GM18870 (cell line): ENCODE data around the gene BIRC7.

Experiments used
- ATAC-seq: cut with Tn5 transposase; IDR thresholded peaks from one replicate; pipeline ENCODE4 v1.9.1; 2021; ENCODE audit warnings: moderate library complexity; ENCODE audit not compliant: unreplicated experiment

The BIRC7 gene

GRCh38 chr20:63279931-63280330 lies 44.2 kb downstream of the BIRC7 start:
- ATAC-seq, result no peak

DNA sequence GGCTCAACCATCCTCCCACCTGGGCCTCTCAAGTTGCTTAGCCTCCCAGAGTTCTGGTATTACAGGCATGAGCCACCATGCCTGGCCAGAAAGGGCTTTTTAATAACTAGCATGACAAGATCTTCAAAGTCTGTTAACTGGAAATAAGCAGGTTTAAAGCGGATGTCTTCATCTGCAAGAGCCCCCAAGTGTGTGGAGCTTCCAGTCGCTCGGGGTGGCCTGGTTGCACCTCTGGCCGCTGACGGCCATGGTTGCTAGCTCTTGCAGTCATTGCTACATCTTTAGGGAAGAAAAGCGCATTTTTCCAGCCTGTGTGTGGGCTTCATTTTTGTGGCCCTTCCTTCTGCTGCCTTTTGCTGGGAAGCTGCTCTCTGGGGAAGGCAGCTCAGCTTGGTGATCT lies 44.7 kb downstream of the BIRC7 start:
- ATAC-seq, result no peak

DNA sequence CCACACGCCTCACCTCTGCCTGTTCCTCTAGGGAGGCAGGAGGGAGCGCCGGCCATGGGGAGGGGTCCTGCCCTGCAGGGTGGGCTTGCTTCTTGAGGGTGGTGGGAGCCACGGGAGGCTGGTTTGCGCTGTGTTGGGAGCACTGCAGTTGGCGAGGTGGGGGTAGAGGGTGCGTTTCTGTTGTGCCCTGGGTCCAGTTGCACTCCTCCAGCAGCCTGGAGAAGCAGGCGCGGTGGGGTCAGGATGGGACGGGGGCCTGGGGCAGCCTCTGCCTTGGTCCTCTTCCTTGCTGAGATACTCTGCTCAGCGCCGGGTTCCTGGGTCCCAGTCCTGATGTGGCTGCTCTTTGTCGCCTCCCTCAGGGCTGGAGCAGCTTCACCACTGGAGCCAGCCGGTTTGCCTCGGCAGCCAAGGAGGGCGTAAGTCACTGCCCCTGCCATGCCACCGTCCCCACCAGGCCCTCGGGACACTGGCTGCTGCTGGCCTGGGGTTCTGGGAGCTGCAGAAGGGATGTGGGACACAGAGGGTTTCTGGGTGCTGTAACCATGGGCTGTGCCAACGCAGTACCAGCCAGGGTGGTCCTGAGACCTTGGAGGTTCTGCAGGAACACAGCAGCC lies 45.3 kb downstream of the BIRC7 start:
- no peak for ATAC-seq

DNA sequence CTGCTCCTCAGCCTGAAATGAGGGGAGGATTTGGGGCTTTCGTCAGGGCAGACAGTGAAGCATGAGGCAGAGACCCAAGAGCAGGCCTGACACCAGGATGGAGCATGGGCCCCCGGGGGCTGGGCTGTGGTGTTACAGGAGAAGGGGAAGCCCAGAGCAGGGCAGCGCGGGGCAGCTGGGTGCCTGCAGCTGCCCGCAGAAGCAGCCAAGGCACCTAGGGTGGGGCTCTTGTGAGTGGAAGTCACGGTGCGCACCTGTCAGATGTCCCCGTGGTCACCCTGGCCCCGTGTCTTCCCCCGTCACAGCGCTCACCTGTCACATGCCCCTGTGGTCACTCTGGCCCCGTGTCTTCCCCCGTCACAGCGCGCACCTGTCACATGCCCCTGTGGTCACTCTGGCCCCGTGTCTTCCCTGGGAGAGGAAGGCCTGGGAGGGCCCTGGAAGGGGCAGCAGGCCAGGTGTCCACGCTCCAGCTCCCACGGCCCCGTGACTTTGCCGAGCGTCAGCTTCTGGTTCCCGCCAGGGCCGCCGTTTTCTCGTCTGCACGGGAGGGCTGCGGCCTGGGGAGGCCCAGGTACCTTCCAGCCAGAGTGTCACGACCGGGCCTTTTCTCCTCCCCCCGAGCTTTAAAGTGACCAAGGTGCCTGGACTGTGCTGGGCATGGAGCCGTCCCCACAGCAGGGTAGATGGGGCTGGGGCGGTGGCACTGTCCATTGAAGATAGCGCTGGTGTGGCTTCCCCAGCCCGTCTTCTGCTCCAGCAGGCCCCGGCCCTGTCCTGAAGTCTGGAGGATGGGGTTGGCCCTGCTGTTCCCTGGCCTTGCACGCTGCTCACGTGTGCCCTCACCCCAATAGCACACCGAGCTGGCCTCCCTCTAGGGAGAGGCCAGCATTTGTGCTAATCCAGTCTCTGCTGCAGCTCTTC lies 46.3 kb downstream of the BIRC7 start:
- ATAC-seq, result no peak

DNA sequence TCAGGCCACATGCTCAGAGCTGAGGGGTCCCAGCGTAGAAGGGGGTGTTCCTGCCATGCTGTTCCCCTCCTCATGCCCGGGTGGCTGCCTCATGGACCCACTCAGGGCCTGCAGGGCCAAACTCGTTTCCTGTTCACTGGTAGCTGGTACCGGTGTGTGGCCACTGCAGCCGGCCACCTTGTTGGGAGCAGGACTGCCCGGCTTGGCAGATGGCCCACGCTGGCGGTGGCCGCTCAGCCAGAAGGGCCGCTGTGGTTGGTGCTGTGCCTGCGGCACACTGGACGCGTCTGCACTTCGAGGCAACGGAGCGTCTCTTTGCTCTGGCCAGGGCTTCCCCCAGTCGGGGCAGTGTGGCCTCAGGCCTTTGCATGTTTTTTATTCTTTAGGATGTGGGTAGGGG lies 47.2 kb downstream of the BIRC7 start:
- no peak for ATAC-seq

- no peak for ATAC-seq
Observed at GRCh38 chr20:63283397-63284082, 47.8 kb downstream of the BIRC7 start.

DNA sequence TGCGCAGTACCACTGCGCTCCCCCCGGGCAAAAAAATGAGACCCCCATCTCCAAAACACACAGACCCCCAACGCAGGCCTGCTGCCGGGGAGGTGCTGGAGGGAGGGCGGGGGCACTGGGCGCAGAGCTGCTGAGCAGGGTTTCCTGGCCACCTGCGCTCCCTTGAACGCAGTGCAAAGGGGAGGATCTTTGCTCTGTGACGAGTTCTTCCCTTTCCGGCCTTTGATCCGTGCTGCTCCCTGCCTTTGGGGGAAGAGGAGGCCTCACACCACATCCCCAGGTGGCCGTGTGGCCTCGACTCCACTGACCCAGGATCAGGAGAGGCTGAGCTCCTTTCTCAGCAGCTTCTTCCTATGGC lies 48.4 kb downstream of the BIRC7 start:
- ATAC-seq, result no peak

DNA sequence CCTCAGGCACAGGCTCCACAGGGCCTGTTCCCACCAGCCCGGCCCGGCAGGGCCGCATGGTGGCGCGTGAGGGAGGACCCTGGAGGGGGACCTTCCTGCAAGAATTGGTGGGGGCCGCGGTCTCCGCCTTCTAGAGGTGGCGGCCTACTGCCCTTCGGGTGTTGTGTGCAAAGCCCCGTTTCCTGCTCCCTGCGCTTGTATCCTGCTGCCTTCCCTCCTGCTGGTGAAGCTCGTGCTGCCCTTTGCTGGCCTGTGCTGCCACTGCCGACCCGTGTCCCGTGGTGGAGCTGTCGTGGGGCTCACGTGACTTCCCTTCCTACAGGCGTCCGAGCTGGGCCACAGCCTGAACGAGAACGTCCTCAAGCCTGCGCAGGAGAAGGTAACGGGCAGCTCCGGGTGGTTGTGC lies 48.8 kb downstream of the BIRC7 start:
- ATAC-seq, result no peak

DNA sequence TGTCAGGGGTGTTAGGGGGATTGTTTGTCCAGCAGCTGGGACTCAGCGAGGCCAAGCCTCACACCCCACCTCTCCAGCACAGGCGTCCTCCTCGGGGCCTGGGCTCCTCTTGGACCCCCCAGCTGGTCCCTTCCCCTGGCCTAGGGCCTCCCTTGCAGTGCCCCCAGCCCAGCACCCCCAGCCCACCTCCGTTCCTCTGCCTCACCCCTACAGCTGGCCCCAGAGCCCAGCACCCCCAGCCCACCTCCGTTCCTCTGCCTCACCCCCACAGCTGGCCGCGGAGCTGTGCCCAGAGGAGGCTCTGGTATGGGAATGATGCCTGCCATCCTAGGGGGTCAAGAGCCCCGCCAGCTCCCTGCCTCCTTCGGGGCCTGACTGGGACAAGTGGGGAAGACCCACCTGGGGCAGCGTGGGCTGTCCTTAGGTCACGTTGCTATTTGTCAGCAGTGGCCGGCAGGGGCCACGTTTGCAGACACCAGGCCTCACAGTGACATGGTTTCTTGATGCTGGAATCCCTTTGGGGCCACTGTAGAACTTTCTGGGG lies 49.3 kb downstream of the BIRC7 start:
- no peak for ATAC-seq

- ATAC-seq, result no peak
Observed at GRCh38 chr20:63285636-63286615, 50.2 kb downstream of the BIRC7 start.

- no peak for ATAC-seq
Observed at GRCh38 chr20:63286781-63287696, 51.3 kb downstream of the BIRC7 start.

- ATAC-seq, result no peak
Observed at GRCh38 chr20:63287697-63288580, 52.2 kb downstream of the BIRC7 start.

- ATAC-seq, result no peak
Observed at GRCh38 chr20:63288581-63289251, 53.0 kb downstream of the BIRC7 start.

DNA sequence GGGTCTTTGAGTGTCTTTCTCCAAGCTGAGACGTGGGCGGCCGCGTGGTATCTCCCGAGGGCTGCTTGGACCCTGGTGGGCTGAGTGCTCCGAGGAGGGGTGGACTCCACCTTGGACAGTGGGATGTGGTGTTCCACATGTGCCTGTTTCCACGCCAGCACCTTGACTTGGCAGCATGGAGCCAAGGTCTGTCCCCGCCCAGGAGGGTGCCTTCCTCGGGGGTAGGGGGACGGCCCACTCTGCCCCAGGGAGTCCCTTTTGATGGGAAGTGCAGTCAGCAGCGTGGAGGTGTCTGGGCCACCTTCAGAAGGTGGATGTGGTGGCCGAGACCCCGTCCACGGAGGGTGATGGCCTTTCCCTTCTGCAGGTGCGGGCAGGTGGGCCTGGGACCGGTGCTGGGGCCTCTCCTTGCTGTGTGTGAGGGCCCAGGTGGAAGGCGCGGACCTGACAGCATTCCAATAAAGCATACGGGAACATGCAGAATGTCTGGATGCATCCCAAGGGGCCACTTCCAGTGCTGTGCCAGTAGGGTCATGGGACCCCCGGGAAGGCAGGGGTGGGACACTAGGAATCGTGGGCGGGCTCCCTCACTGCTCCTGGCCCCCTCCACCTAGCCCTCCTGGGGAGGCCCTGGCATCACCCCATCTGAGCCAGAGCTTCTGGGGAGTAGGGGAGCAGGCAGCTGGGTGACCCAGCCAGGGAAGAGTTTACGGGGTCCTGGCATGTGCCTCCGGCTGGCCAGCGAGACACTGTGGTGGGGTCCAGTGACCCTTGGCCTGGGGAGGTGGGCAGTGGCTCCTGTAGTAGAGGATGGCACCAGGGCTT lies 53.8 kb downstream of the BIRC7 start:
- no peak for ATAC-seq
